ENCODE measurements around the gene HES2. TPM values are rescaled to one million over a fixed set of nuclear protein-coding genes. Genes with fewer than 3 reads are reported as not detected.

HES2 gene
- total and polyA plus RNA-seq, 9 of the 15 experiments (the other 6 are each of a cell fraction or from before 2014, with no cell fraction given) = 0.05 to 0.18 (median 0.07) TPM; not detected in 4

DNA sequence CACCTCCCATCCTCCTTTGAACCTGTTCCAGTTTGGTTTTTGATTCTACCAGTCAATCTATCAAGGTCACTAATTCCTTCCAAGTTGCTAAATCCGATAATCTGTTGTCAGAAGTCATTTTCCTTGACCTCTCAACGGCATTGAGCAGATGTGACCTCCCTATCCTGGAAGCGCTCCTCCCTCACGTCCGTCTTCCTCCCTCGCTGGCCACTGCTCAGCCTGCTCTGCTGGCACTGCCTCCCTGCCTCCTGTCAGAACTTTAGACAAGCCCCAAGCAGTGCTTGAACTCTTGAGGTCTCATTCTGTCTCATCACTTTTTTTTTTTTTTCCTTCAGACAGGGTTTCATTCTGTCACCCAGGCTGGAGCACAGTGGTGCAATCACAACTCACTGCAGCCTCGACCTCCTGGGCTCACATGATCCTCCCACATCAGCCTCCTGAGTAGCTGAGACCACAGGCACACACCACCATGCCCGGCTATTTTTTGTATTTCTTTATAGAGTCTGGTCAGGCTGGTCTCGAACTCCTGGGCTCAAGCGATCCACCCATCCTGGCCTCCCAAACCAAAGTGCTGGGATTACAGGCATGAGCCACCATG, 21.8 kb downstream of the HES2 start:
- H4K20me1 ChIP-seq (replicated peaks; ENCODE audit: control insufficient read depth, insufficient read depth, low read length) = no peaks in the 10 kb centered on the region
- no peaks in the 10 kb centered on the region for H3K9me1 ChIP-seq (ENCODE audit: control insufficient read depth, insufficient read depth, low read length)
- no TSS peak for BruUV-seq (replicated peaks)
- H3K36me3 ChIP-seq (ENCODE audit: control insufficient read depth, insufficient read depth, low read length) = no peaks in the 10 kb centered on the region
- no peak overlapping the region for H3K27ac ChIP-seq (ENCODE audit: extremely low read depth, low read depth, low read length)
- H3K9me3 ChIP-seq (replicated peaks; ENCODE audit: control insufficient read depth, insufficient read depth, low read depth, low read length) = no peaks in the 10 kb centered on the region
- no peak overlapping the region for H3K4me2 ChIP-seq (ENCODE audit: insufficient read depth, low read length)
- no peak for TF ChIP-seq SOX6 (IDR thresholded peaks at IDR 0.05)
- no peak for TF ChIP-seq ZNF75A (CRISPR knock-in tag; IDR thresholded peaks at IDR 0.05)
- no peak for TF ChIP-seq SAFB2 (IDR thresholded peaks at IDR 0.05; ENCODE audit: borderline replicate concordance, low read depth, low read length, severe bottlenecking)
- TF ChIP-seq CCAR2 (IDR thresholded peaks at IDR 0.05; ENCODE audit: low read depth, low read length) = no peak
- peak; percentile 13; the same call in 1 of the 2 replicates for TF ChIP-seq CBFA2T3 (IDR thresholded peaks at IDR 0.05)
- no peak for TF ChIP-seq U2AF2 (optimal IDR thresholded peaks at IDR 0.05; ENCODE audit: low read depth, low read length)
- no peak for TF ChIP-seq ETS2 (tag; IDR thresholded peaks at IDR 0.05; ENCODE audit: borderline replicate concordance, poor library complexity, severe bottlenecking)
- TF ChIP-seq TBP (optimal IDR thresholded peaks at IDR 0.05; ENCODE audit: low read depth, low read length) = no peak
- intact Hi-C loops (cut with micrococcal nuclease) = no loop called here
- H3K4me3 ChIP-seq = no peak overlapping the region
- in situ Hi-C loops (cut with MboI) = no loop called here
- WGBS (ENCODE audit: insufficient coverage, low coverage, missing lambda C conversion rate) = 21% methylated on average over 10 of the region's 10 CpGs
- ChIA-PET CTCF (ENCODE audit: low intra/inter-chr PET ratio) (interaction anchor here (0.8 kb wide), 1 partner anchor 35 kb away, joined by 4 read pairs; no protein-coding TSS in a partner anchor), POLR2A (interaction anchor here (0.6 to 1.0 kb wide), 2 partner anchors 15 to 21 kb away, joined by 3 to 5 read pairs; no protein-coding TSS in a partner anchor)
- ATAC-seq (no peak), DNase-seq (ENCODE audit: extremely low read depth in 1 of 4, low spot score in 3 of 4) (peak in 1 of 4 experiments; percentile 10), FAIRE-seq (no peak)
- peak overlapping the region in 1 of 2 experiments; percentile 89; a peak in 2 of 4 replicates for H3K9ac ChIP-seq (ENCODE audit: insufficient read depth in 1 of 2, low read depth in 2 of 2, low read length in 2 of 2)
- peaks cover 0 to 3% of the 10 kb centered on the region in 2 experiments; a peak in 3 of 5 replicates for H3K27me3 ChIP-seq (ENCODE audit: control insufficient read depth in 2 of 2, insufficient read depth in 2 of 2, low read length in 2 of 2)
- no peak overlapping the region for H2AFZ ChIP-seq (ENCODE audit: low read depth, low read length)
- H3K4me1 ChIP-seq (replicated peaks in 1 of 2; ENCODE audit: control insufficient read depth in 2 of 2, insufficient read depth in 2 of 2, low read length in 2 of 2) = peaks cover 5 to 15% of the 10 kb centered on the region in 2 experiments; a peak in 3 of 5 replicates
- peaks cover 5% of the 10 kb centered on the region; the same call in 2 of the 3 replicates for H3K79me2 ChIP-seq (ENCODE audit: control insufficient read depth, insufficient read depth, low read length)

All from K562 (cell line).